Activated CD4-positive, alpha-beta T cell treated with anti-CD3 and anti-CD28 coated beads, Interleukin-2, amount 10 ng/mL, durations not matched to agents 24 days and 14 days (primary cell): ENCODE results near the gene DRC3. TPM values are rescaled to one million over a fixed set of nuclear protein-coding genes. Genes with fewer than 3 reads are reported as not detected.
"Not testable (repeated sequence)": the region's sequence is repeated elsewhere in the genome, so short reads cannot be mapped to it uniquely, and the experiment has no call there.

Experiments
- DNase-seq: peaks from one replicate; pipeline ENCODE4 v3.0.0; 2022
- H3K27ac Mint-ChIP-seq: one replicate; pipeline ENCODE4 v1.8.0; 2022; ENCODE audit warnings: mild to moderate bottlenecking, mixed read lengths
- H3K27me3 Mint-ChIP-seq: one replicate; pipeline ENCODE4 v1.8.0; 2022; ENCODE audit warnings: mixed read lengths
- H3K36me3 Mint-ChIP-seq: one replicate; pipeline ENCODE4 v1.8.0; 2022; ENCODE audit warnings: low read depth, mild to moderate bottlenecking, mixed read lengths
- H3K4me1 Mint-ChIP-seq: one replicate; pipeline ENCODE4 v1.8.0; 2021; ENCODE audit warnings: mixed read lengths
- H3K4me3 Mint-ChIP-seq: one replicate; pipeline ENCODE4 v1.8.0; 2022; ENCODE audit warnings: mild to moderate bottlenecking, moderate library complexity, mixed read lengths
- H3K9me3 Mint-ChIP-seq: one replicate; pipeline ENCODE4 v1.8.0; 2021; ENCODE audit warnings: mixed read lengths
- intact Hi-C: fragments of 100-400 bp; cut with micrococcal nuclease; formaldehyde crosslinking; loops from one replicate; pipeline ENCODE4 v1.15.1; 2023
- total RNA-seq: library from RNA; stranded (reverse); gene quantifications from 2 replicates; pipeline ENCODE4 v1.2.3, GENCODE V29; 2022

DRC3 gene
- total RNA-seq, 1 donor from 2014 or later: 0.42 TPM

GRCh38 chr17:17983776-17984175 lies 11.1 kb downstream of the DRC3 start:
- intact Hi-C loops: no loop called here
- Mint-ChIP-seq H3K27me3 (no peaks in the 10 kb centered on the region), H3K27ac (no peak overlapping the region), H3K9me3 (no peaks in the 10 kb centered on the region), H3K4me1 (no peaks in the 10 kb centered on the region), H3K4me3 (no peak overlapping the region), H3K36me3 (no peaks in the 10 kb centered on the region)
- no peak for DNase-seq

GRCh38 chr17:17985153-17985552 lies 12.5 kb downstream of the DRC3 start:
- no peak overlapping the region for H3K27ac Mint-ChIP-seq
- H3K36me3 Mint-ChIP-seq: no peaks in the 10 kb centered on the region
- H3K4me3 Mint-ChIP-seq: no peak overlapping the region
- no peaks in the 10 kb centered on the region for H3K27me3 Mint-ChIP-seq
- intact Hi-C loops: no loop called here
- no peak for DNase-seq
- no peaks in the 10 kb centered on the region for H3K9me3 Mint-ChIP-seq
- no peaks in the 10 kb centered on the region for H3K4me1 Mint-ChIP-seq

- Mint-ChIP-seq H3K27ac (no peak overlapping the region), H3K9me3 (no peaks in the 10 kb centered on the region), H3K4me1 (no peaks in the 10 kb centered on the region), H3K36me3 (no peaks in the 10 kb centered on the region), H3K4me3 (no peak overlapping the region), H3K27me3 (no peaks in the 10 kb centered on the region)
- intact Hi-C loops: no loop called here
- no peak for DNase-seq
Observed at GRCh38 chr17:17985555-17985954, 12.9 kb downstream of the DRC3 start.

- Mint-ChIP-seq H3K4me1 (no peaks in the 10 kb centered on the region), H3K4me3 (no peak overlapping the region), H3K27me3 (no peaks in the 10 kb centered on the region), H3K27ac (no peak overlapping the region), H3K36me3 (no peaks in the 10 kb centered on the region), H3K9me3 (no peaks in the 10 kb centered on the region)
- intact Hi-C loops: no loop called here
- DNase-seq: no peak
Observed at GRCh38 chr17:17987187-17987896, 14.7 kb downstream of the DRC3 start.

GRCh38 chr17:17987901-17988300 lies 15.2 kb downstream of the DRC3 start:
- no peak overlapping the region for H3K27ac Mint-ChIP-seq

GRCh38 chr17:17988427-17988945 lies 15.8 kb downstream of the DRC3 start:
- no peaks in the 10 kb centered on the region for H3K4me1 Mint-ChIP-seq
- H3K27me3 Mint-ChIP-seq: no peaks in the 10 kb centered on the region
- no peaks in the 10 kb centered on the region for H3K9me3 Mint-ChIP-seq
- no peaks in the 10 kb centered on the region for H3K36me3 Mint-ChIP-seq
- DNase-seq: no peak
- H3K4me3 Mint-ChIP-seq: no peak overlapping the region
- no peak overlapping the region for H3K27ac Mint-ChIP-seq
- intact Hi-C loops: no loop called here

More at GRCh38 chr17:17987901-17988300, 15.2 kb downstream of the DRC3 start:
- no peaks in the 10 kb centered on the region for H3K9me3 Mint-ChIP-seq
- intact Hi-C loops: no loop called here
- no peak overlapping the region for H3K4me3 Mint-ChIP-seq
- DNase-seq: no peak
- H3K4me1 Mint-ChIP-seq: no peaks in the 10 kb centered on the region
- H3K27me3 Mint-ChIP-seq: no peaks in the 10 kb centered on the region
- H3K36me3 Mint-ChIP-seq: no peaks in the 10 kb centered on the region

GRCh38 chr17:17989081-17989480 lies 16.4 kb downstream of the DRC3 start:
- intact Hi-C loops: no loop called here
- Mint-ChIP-seq H3K27ac (no peak overlapping the region), H3K36me3 (no peaks in the 10 kb centered on the region), H3K27me3 (no peaks in the 10 kb centered on the region), H3K4me1 (no peaks in the 10 kb centered on the region), H3K9me3 (no peaks in the 10 kb centered on the region), H3K4me3 (no peak overlapping the region)
- DNase-seq: no peak

GRCh38 chr17:17989618-17990017 lies 17.0 kb downstream of the DRC3 start:
- no peak overlapping the region for H3K4me3 Mint-ChIP-seq
- no peaks in the 10 kb centered on the region for H3K27me3 Mint-ChIP-seq
- DNase-seq: no peak
- no peak overlapping the region for H3K27ac Mint-ChIP-seq
- H3K36me3 Mint-ChIP-seq: no peaks in the 10 kb centered on the region
- H3K4me1 Mint-ChIP-seq: no peaks in the 10 kb centered on the region
- intact Hi-C loops: no loop called here
- no peaks in the 10 kb centered on the region for H3K9me3 Mint-ChIP-seq

- no peaks in the 10 kb centered on the region for H3K4me1 Mint-ChIP-seq
- no peak overlapping the region for H3K4me3 Mint-ChIP-seq
- H3K27me3 Mint-ChIP-seq: no peaks in the 10 kb centered on the region
- H3K27ac Mint-ChIP-seq: no peak overlapping the region
- no peak for DNase-seq
- intact Hi-C loops: no loop called here
- H3K9me3 Mint-ChIP-seq: no peaks in the 10 kb centered on the region
- no peaks in the 10 kb centered on the region for H3K36me3 Mint-ChIP-seq
Observed at GRCh38 chr17:17990282-17990681, 17.6 kb downstream of the DRC3 start.

- no peaks in the 10 kb centered on the region for H3K4me1 Mint-ChIP-seq
- H3K27me3 Mint-ChIP-seq: no peaks in the 10 kb centered on the region
- H3K27ac Mint-ChIP-seq: no peak overlapping the region
- no peak overlapping the region for H3K4me3 Mint-ChIP-seq
- intact Hi-C loops: no loop called here
- no peaks in the 10 kb centered on the region for H3K9me3 Mint-ChIP-seq
- H3K36me3 Mint-ChIP-seq: no peaks in the 10 kb centered on the region
- DNase-seq: no peak
Observed at GRCh38 chr17:17993366-17993765, 20.7 kb downstream of the DRC3 start.

- Mint-ChIP-seq H3K4me3 (no peak overlapping the region), H3K27ac (no peak overlapping the region), H3K27me3 (no peaks in the 10 kb centered on the region), H3K36me3 (no peaks in the 10 kb centered on the region), H3K9me3 (no peaks in the 10 kb centered on the region), H3K4me1 (no peaks in the 10 kb centered on the region)
- intact Hi-C loops: no loop called here
- no peak for DNase-seq
Observed at GRCh38 chr17:17993852-17994251, 21.2 kb downstream of the DRC3 start.

- Mint-ChIP-seq H3K4me3 (no peak overlapping the region), H3K4me1 (no peaks in the 10 kb centered on the region), H3K36me3 (no peaks in the 10 kb centered on the region), H3K27ac (no peak overlapping the region), H3K27me3 (no peaks in the 10 kb centered on the region), H3K9me3 (no peaks in the 10 kb centered on the region)
- intact Hi-C loops: no loop called here
- no peak for DNase-seq
Observed at GRCh38 chr17:17994271-17995069, 21.8 kb downstream of the DRC3 start.

- intact Hi-C loops: not testable (repeated sequence)
Observed at GRCh38 chr17:17995887-17996286, 23.2 kb downstream of the DRC3 start.

GRCh38 chr17:17998934-17999333 lies 26.3 kb downstream of the DRC3 start:
- Mint-ChIP-seq H3K27me3 (no peaks in the 10 kb centered on the region), H3K36me3 (no peaks in the 10 kb centered on the region), H3K27ac (no peak overlapping the region), H3K9me3 (no peaks in the 10 kb centered on the region), H3K4me1 (no peaks in the 10 kb centered on the region), H3K4me3 (no peak overlapping the region)
- intact Hi-C loops: no loop called here
- no peak for DNase-seq

More at GRCh38 chr17:17995887-17996286, 23.2 kb downstream of the DRC3 start:
- not testable (repeated sequence) for H3K27ac Mint-ChIP-seq, H3K36me3 Mint-ChIP-seq, H3K4me3 Mint-ChIP-seq, H3K4me1 Mint-ChIP-seq, DNase-seq, H3K27me3 Mint-ChIP-seq, H3K9me3 Mint-ChIP-seq
